ENCODE data around the gene ABCB10. TPM values are rescaled to one million over a fixed set of nuclear protein-coding genes. Genes with fewer than 3 reads are reported as not detected.
"Not testable (repeated sequence)": the region's sequence is repeated elsewhere in the genome, so short reads cannot be mapped to it uniquely, and the experiment has no call there.

ABCB10 gene
- total RNA-seq, 2 donors from 2014 or later, result 26.4 to 31.6 TPM

GRCh38 chr1:229560124-229560523, 1.6 kb upstream of the ABCB10 start:
- H3K27me3 Mint-ChIP-seq; ATAC-seq (replicated peaks); H3K27ac Mint-ChIP-seq; H3K9me3 Mint-ChIP-seq; H3K36me3 Mint-ChIP-seq (ENCODE audit: low read depth): not testable (repeated sequence)
- Mint-ChIP-seq H3K4me3 (peak overlapping the region; percentile 87), H3K4me1 (peaks cover 24% of the 10 kb centered on the region)

GRCh38 chr1:229559336-229559801, 862 bp upstream of the ABCB10 start:
- not testable (repeated sequence) for ATAC-seq (replicated peaks); H3K36me3 Mint-ChIP-seq (ENCODE audit: low read depth); H3K27me3 Mint-ChIP-seq; H3K9me3 Mint-ChIP-seq
- H3K27ac Mint-ChIP-seq, result peak overlapping the region; percentile 54
- H3K4me3 Mint-ChIP-seq, result peak overlapping the region; percentile 87
- H3K4me1 Mint-ChIP-seq, result peaks cover 27% of the 10 kb centered on the region

DNA sequence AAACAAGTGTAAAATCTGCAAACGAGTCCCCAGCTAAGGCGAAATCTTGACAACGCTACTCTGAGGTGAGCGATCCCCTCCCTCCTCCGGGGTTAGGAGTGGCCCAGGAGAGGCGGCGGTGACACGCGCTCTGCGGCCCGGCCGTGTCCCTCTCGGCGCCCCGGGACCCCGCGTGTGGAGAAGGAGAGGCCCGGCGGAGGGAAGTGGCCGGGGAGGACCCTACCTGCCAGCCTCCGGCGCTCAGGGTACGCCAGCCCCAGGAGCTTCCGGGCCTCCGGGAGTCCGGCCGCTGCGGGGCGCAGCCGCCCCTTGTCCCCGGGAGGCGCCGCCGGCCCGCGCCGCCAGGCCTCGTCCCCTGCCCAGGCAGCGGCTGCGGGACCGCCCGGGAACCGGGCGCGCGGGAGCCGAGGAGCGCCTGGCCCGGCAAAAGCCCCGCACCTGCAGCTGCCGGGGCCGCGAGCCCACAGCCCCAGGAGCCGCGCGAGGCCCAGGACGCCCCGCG, 543 bp downstream of the ABCB10 start:
- Mint-ChIP-seq H3K4me1 (peaks cover 31% of the 10 kb centered on the region), H3K27me3 (no peaks in the 10 kb centered on the region), H3K4me3 (peak overlapping the region; percentile 74), H3K36me3 (ENCODE audit: low read depth) (peaks cover 10% of the 10 kb centered on the region), H3K27ac (peak overlapping the region; percentile 41), H3K9me3 (no peaks in the 10 kb centered on the region)
- ATAC-seq (replicated peaks), result peak; percentile 10

- H3K27ac Mint-ChIP-seq, result peak overlapping the region; percentile 41
- H3K27me3 Mint-ChIP-seq, result no peaks in the 10 kb centered on the region
- peaks cover 31% of the 10 kb centered on the region for H3K4me1 Mint-ChIP-seq
- peak overlapping the region; percentile 74 for H3K4me3 Mint-ChIP-seq
- H3K9me3 Mint-ChIP-seq, result no peaks in the 10 kb centered on the region
- H3K36me3 Mint-ChIP-seq (ENCODE audit: low read depth), result peaks cover 10% of the 10 kb centered on the region
- ATAC-seq (replicated peaks), result no peak
Observed at GRCh38 chr1:229557200-229557850, 1.2 kb downstream of the ABCB10 start.

GRCh38 chr1:229554886-229555621, 3.5 kb downstream of the ABCB10 start:
- peak overlapping the region; percentile 57 for H3K27ac Mint-ChIP-seq
- peak overlapping the region; percentile 29 for H3K4me3 Mint-ChIP-seq
- ATAC-seq (replicated peaks), result no peak
- no peaks in the 10 kb centered on the region for H3K9me3 Mint-ChIP-seq
- no peaks in the 10 kb centered on the region for H3K27me3 Mint-ChIP-seq
- peaks cover 10% of the 10 kb centered on the region for H3K36me3 Mint-ChIP-seq (ENCODE audit: low read depth)
- H3K4me1 Mint-ChIP-seq, result peaks cover 37% of the 10 kb centered on the region

DNA sequence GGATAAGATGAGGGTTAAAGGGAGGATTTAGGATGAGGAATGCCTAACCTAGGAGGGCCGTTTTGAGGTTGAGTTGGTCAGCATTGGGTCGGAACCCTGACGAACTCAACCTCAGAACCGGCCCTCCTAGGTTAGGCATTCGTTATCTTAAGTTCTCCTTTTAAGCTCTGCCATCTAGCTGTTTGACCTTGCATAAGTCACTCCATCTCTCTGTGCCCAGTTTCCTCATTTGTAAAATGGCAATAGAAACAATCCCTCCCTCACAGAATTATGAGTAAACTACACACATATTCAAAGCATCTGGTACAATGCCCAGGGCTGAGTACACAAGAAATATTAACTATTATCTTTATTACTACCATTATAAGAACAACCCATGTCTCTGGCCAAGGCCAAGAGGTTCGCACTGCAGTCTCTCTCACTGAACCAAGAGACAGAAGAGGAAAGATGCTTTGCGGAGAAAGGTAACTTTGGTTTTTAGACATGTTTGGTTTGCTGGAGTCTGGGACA, 4.8 kb downstream of the ABCB10 start:
- no peak overlapping the region for H3K4me3 Mint-ChIP-seq
- ATAC-seq (replicated peaks), result no peak
- H3K4me1 Mint-ChIP-seq, result peaks cover 27% of the 10 kb centered on the region
- H3K27me3 Mint-ChIP-seq, result no peaks in the 10 kb centered on the region
- H3K27ac Mint-ChIP-seq, result peak overlapping the region; percentile 49
- H3K36me3 Mint-ChIP-seq (ENCODE audit: low read depth), result peaks cover 15% of the 10 kb centered on the region
- no peaks in the 10 kb centered on the region for H3K9me3 Mint-ChIP-seq

DNA sequence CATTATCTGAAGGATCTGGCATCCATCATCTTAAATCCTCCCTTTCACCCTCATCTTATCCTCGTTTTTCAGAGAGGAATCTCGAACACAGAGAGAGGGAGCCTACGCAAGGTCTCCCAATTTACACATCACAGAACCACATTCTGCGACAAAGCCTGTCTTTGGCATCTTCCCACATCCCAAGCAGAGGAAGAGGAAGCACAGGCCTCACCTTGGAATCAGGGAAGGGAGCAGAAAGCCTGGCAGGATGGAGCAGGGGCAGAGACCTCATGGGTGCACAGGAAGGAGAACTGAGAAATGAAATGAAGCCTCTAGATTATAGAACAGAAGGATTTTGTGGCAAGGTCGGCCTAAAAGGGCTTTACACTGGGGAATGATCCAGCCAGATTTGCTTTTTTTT, 5.8 kb downstream of the ABCB10 start:
- Mint-ChIP-seq H3K4me3 (no peak overlapping the region), H3K27ac (peak overlapping the region; percentile 49), H3K9me3 (no peaks in the 10 kb centered on the region), H3K27me3 (no peaks in the 10 kb centered on the region), H3K4me1 (peaks cover 27% of the 10 kb centered on the region), H3K36me3 (ENCODE audit: low read depth) (peaks cover 22% of the 10 kb centered on the region)
- no peak for ATAC-seq (replicated peaks)

DNA sequence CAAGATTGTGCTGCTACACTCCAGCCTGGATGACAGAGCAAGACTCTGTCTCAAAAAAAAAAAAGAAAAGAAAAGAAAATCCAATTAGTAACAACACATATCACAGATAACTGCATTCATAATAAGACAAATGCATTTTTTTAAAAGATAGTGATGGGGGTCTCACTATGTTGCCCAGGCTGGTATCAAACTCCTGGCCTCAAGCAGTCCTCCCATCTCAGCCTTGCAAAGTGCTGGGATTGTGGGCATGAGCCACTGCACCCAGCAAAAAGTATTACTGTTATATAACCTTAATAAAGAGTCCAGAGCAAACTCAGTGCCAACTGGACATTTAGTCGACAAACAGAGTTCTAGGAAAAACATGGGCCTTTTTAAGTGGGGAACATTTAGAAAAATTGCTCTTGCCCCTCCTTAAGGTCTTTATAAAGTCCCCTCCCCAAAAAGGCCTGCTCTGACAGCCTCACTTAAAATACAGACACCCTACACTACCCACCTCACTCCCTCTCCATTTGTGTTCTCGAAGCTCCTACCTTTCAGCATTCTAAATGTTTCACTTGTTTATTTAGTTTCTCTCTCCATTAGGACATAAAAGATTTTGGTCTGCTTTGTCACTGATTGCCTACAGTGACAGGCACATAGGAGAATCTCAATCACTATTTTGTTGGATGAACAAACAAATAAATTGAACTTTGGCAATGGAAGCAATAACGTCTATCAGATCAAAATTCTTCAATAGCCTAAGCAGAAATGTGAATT, 7.5 kb downstream of the ABCB10 start:
- H3K27me3 Mint-ChIP-seq, result no peaks in the 10 kb centered on the region
- H3K9me3 Mint-ChIP-seq, result no peaks in the 10 kb centered on the region
- H3K4me1 Mint-ChIP-seq, result peaks cover 16% of the 10 kb centered on the region
- H3K27ac Mint-ChIP-seq, result peak overlapping the region; percentile 42
- peaks cover 24% of the 10 kb centered on the region for H3K36me3 Mint-ChIP-seq (ENCODE audit: low read depth)
- ATAC-seq (replicated peaks), result no peak
- no peak overlapping the region for H3K4me3 Mint-ChIP-seq

DNA sequence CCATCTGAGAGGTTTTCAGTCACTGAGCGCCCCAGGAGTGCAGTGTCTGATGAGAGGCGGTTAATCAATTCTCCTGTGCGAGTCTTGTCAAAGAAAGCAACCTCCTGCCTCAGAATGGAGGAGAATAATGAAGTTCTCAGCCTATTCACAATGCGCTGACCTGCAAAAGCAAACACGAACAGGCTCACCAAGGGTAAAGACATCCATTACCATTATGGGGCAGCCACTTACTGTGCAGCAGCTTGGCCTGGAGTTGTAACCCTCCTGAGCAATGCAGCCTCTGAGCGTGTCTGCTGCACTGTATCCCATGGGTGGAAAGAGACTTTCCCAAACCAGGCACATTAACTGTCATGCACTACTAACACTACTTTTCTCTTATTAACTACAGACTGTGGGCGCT, 11.0 kb downstream of the ABCB10 start:
- no peaks in the 10 kb centered on the region for H3K9me3 Mint-ChIP-seq
- no peaks in the 10 kb centered on the region for H3K27me3 Mint-ChIP-seq
- H3K36me3 Mint-ChIP-seq (ENCODE audit: low read depth), result peaks cover 57% of the 10 kb centered on the region
- ATAC-seq (replicated peaks), result no peak
- H3K27ac Mint-ChIP-seq, result no peak overlapping the region
- peaks cover 12% of the 10 kb centered on the region for H3K4me1 Mint-ChIP-seq
- H3K4me3 Mint-ChIP-seq, result no peak overlapping the region

DNA sequence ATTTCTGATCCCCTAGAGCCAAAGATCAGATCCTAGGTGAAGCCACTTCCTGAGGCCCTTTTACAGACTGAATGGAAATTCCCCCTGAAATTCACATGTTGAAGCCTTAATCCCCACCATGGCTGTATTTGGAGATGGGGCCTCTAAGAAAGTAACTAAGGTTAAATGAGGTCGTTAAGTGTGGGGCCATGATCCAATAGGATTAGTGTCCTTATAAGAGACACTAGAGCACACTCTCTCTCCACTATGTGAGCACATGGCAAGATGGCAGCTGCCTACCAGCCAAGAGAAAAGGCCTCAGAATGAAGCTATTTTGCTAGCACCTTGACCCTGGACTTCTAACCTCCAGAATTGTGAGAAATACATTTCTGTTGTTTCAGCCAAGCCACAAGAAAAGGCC, 13.9 kb downstream of the ABCB10 start:
- H3K4me3 Mint-ChIP-seq, result no peak overlapping the region
- ATAC-seq (replicated peaks), result peak; percentile 7
- no peaks in the 10 kb centered on the region for H3K9me3 Mint-ChIP-seq
- peaks cover 83% of the 10 kb centered on the region for H3K36me3 Mint-ChIP-seq (ENCODE audit: low read depth)
- no peaks in the 10 kb centered on the region for H3K27me3 Mint-ChIP-seq
- H3K27ac Mint-ChIP-seq, result peak overlapping the region; percentile 51
- H3K4me1 Mint-ChIP-seq, result peaks cover 13% of the 10 kb centered on the region

DNA sequence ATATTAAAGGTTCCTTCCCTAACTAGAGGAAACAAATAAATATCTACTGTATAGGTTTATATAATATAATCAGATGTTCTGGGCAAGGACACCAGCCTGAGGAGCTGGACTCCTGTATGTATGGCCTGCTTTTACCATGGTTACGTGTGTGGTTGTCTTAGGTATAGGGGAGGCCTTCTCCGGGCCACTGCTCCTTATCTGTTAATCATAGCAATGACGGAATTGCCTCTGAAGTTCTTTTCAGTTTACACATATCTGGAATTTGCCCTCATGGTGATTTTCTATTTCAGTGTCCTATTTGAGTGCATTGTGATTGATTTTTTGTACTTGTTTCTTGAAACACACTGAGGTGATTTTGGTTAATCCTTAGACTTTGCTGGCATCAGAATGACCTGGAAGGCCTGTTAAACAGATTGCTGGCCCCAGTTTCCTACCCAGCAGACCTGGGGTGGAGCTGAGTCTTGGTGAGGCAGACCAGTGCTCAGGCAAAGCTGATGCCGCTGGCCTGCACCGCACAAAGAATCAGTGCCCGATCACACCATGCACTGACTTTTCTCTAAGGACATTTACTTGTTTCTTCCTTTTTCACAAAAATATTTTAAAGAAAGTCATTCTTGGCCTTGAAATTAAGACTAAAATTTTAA, 18.5 kb downstream of the ABCB10 start:
- no peaks in the 10 kb centered on the region for H3K27me3 Mint-ChIP-seq
- no peak overlapping the region for H3K4me3 Mint-ChIP-seq
- H3K36me3 Mint-ChIP-seq (ENCODE audit: low read depth), result peaks cover 94% of the 10 kb centered on the region
- H3K4me1 Mint-ChIP-seq, result peaks cover 13% of the 10 kb centered on the region
- no peak for ATAC-seq (replicated peaks)
- peak overlapping the region; percentile 56 for H3K27ac Mint-ChIP-seq
- H3K9me3 Mint-ChIP-seq, result no peaks in the 10 kb centered on the region

DNA sequence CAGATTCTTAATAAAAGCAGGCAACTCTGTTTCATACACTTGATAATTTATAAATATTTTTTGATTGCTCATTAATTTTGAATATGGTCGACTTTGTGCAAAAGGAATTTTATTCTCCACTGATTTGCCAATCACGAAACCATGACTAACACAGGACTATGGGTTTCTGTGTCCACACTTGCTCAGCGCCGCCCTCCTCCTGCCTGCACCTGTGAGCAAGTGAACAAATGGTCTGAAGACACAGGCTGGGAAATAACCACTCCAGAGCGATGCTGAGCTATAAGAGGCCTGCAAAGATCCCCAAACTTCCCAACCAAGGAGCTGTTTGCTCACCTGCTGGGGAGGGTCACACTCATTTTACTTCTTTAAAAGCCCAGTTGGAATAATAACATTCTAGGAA, 19.6 kb downstream of the ABCB10 start:
- no peak for ATAC-seq (replicated peaks)
- peaks cover 88% of the 10 kb centered on the region for H3K36me3 Mint-ChIP-seq (ENCODE audit: low read depth)
- H3K9me3 Mint-ChIP-seq, result no peaks in the 10 kb centered on the region
- peak overlapping the region; percentile 38 for H3K27ac Mint-ChIP-seq
- no peak overlapping the region for H3K4me3 Mint-ChIP-seq
- no peaks in the 10 kb centered on the region for H3K27me3 Mint-ChIP-seq
- peaks cover 14% of the 10 kb centered on the region for H3K4me1 Mint-ChIP-seq

DNA sequence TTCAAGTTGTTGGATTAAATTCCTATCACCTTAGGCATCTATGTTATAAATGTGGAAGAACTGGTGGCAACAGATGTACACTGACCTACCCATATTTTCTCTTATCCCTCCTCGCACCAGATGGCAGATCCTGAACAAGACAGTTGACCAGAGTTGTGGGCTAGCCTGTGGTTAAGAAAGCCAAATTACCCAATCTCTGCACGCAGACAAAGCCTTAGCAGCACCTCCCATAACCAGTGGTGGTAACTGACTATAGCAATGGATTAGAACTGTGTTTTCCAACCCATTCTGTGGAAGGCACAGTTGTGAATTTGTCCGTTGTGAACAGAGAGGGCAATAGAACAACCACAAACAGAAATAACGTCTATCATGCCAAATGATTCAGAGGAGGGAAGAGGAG, 20.6 kb downstream of the ABCB10 start:
- peak overlapping the region; percentile 38 for H3K27ac Mint-ChIP-seq
- H3K9me3 Mint-ChIP-seq, result no peaks in the 10 kb centered on the region
- H3K4me3 Mint-ChIP-seq, result no peak overlapping the region
- no peak for ATAC-seq (replicated peaks)
- no peaks in the 10 kb centered on the region for H3K27me3 Mint-ChIP-seq
- peaks cover 13% of the 10 kb centered on the region for H3K4me1 Mint-ChIP-seq
- peaks cover 86% of the 10 kb centered on the region for H3K36me3 Mint-ChIP-seq (ENCODE audit: low read depth)

- Mint-ChIP-seq H3K27me3 (no peaks in the 10 kb centered on the region), H3K27ac (peak overlapping the region; percentile 55), H3K36me3 (ENCODE audit: low read depth) (peaks cover 84% of the 10 kb centered on the region), H3K9me3 (no peaks in the 10 kb centered on the region), H3K4me3 (no peak overlapping the region), H3K4me1 (peaks cover 6% of the 10 kb centered on the region)
- ATAC-seq (replicated peaks), result no peak
Observed at GRCh38 chr1:229536982-229537381, 21.5 kb downstream of the ABCB10 start.
